Left lung (tissue), 10 donors: ENCODE measurements around the gene PDE10A. TPM values are rescaled to one million over a fixed set of nuclear protein-coding genes. Genes with fewer than 3 reads are reported as not detected.
A peak's percentile ranks its signal among the peaks of the same experiment; 100 is the strongest.

Experiments
- ATAC-seq: fragments of 200-7000 bp; cut with Tn5 transposase; one replicate; pipeline ENCODE4 v1.9.1; 2020; ENCODE audit warnings: moderate library complexity
- DNase-seq, 4 donors: peaks; one replicate each; pipeline ENCODE4 v3.0.0-alpha.2; 2013 to 2020
- H3K27ac ChIP-seq, 2 donors: fragments of 200-600 bp; sonication (generic) in 1 of 2; one replicate each; pipeline versions ENCODE4 v1.5.0 to v1.8.0; 2020 to 2021
- H3K27me3 ChIP-seq, 2 donors: fragments of 200-600 bp; sonication (generic) in 1 of 2; one replicate each; pipeline versions ENCODE4 v1.5.0 to v1.8.0; 2020 to 2021
- H3K36me3 ChIP-seq, 2 donors: fragments of 200-600 bp; sonication (generic) in 1 of 2; one replicate each; pipeline versions ENCODE4 v1.5.0 to v1.8.0; 2020 to 2021
- H3K4me1 ChIP-seq, 2 donors: fragments of 200-600 bp; one replicate each; pipeline ENCODE4 v1.8.0; 2021
- H3K4me3 ChIP-seq, 2 donors: fragments of 200-600 bp; sonication (generic) in 1 of 2; one replicate each; pipeline versions ENCODE4 v1.5.0 to v1.8.0; 2020 to 2021; ENCODE audit warnings: mild to moderate bottlenecking in 1 of 2
- H3K9me3 ChIP-seq, 2 donors: fragments of 200-600 bp; sonication (generic) in 1 of 2; one replicate each; pipeline versions ENCODE4 v1.5.0 to v1.8.0; 2020 to 2021
- intact Hi-C, 2 donors: fragments of 100-400 bp; cut with DNase I; formaldehyde crosslinking; loops; one replicate each; pipeline versions ENCODE4 v1.11.2 to v1.14.2; 2022
- polyA plus RNA-seq, 6 donors: library from polyadenylated mRNA; unstranded; fragments of 120-200 nt; gene quantifications; one replicate each; pipeline ENCODE4 v1.2.1, GENCODE V29; 2013; ENCODE audit not compliant: insufficient read length in 6 of 6
- total RNA-seq, 2 donors: library from RNA; stranded (reverse); fragmentation: NEBNext Ultra II Directional; extraction: Animal tissue kit (Norgen Biotek cat#: 25700); gene quantifications; one replicate each; pipeline ENCODE4 v1.2.1, GENCODE V29; 2021
- TF ChIP-seq, protein P1 (sequence below), 2 donors: fragments of 200-600 bp; sonication (generic) in 1 of 2; IDR thresholded peaks; one replicate each; pipeline versions ENCODE4 v1.5.0 to v1.8.0; 2021; ENCODE audit warnings: antibody characterized with exemption in 2 of 2
- donor health status: DM: no; HTN: yes; CAD: no.
- donor health status: DM: no; HTN: no; CAD: no.

The PDE10A gene
- total and polyA plus RNA-seq, 8 donors, result 1.3 to 10.0 (median 8.2) TPM

GRCh38 chr6:165443462-165443861 is 219.6 kb downstream of the PDE10A start:
- DNase-seq (no peak), ATAC-seq (no peak)
- no peak overlapping the region for H3K27ac ChIP-seq
- H3K4me3 ChIP-seq, result no peak overlapping the region
- no peaks in the 10 kb centered on the region for H3K9me3 ChIP-seq
- no peaks in the 10 kb centered on the region for H3K4me1 ChIP-seq
- H3K27me3 ChIP-seq, result no peaks in the 10 kb centered on the region
- intact Hi-C loops, result loop anchor here in 1 of 2 donors (10.0 kb wide), 1 partner anchor 401 kb away; no protein-coding TSS in a partner anchor
- H3K36me3 ChIP-seq, result no peaks in the 10 kb centered on the region
- TF ChIP-seq, protein P1, sequence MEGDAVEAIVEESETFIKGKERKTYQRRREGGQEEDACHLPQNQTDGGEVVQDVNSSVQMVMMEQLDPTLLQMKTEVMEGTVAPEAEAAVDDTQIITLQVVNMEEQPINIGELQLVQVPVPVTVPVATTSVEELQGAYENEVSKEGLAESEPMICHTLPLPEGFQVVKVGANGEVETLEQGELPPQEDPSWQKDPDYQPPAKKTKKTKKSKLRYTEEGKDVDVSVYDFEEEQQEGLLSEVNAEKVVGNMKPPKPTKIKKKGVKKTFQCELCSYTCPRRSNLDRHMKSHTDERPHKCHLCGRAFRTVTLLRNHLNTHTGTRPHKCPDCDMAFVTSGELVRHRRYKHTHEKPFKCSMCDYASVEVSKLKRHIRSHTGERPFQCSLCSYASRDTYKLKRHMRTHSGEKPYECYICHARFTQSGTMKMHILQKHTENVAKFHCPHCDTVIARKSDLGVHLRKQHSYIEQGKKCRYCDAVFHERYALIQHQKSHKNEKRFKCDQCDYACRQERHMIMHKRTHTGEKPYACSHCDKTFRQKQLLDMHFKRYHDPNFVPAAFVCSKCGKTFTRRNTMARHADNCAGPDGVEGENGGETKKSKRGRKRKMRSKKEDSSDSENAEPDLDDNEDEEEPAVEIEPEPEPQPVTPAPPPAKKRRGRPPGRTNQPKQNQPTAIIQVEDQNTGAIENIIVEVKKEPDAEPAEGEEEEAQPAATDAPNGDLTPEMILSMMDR (IDR thresholded peaks at IDR 0.05), result no peak

GRCh38 chr6:165441181-165441580 is 221.9 kb downstream of the PDE10A start:
- DNase-seq (no peak), ATAC-seq (no peak)
- H3K27ac ChIP-seq, result no peak overlapping the region
- no peaks in the 10 kb centered on the region for H3K4me1 ChIP-seq
- no peaks in the 10 kb centered on the region for H3K36me3 ChIP-seq
- H3K9me3 ChIP-seq, result no peaks in the 10 kb centered on the region
- intact Hi-C loops, result loop anchor here in 1 of 2 donors (10.0 kb wide), 1 partner anchor 404 kb away; no protein-coding TSS in a partner anchor
- no peak overlapping the region for H3K4me3 ChIP-seq
- H3K27me3 ChIP-seq, result no peaks in the 10 kb centered on the region
- TF ChIP-seq, protein P1 (IDR thresholded peaks at IDR 0.05), result no peak

GRCh38 chr6:165439928-165440554 is 223.0 kb downstream of the PDE10A start:
- peak; percentile 75 for ATAC-seq
- intact Hi-C loops, result loop anchor here in 1 of 2 donors (10.0 kb wide), 1 partner anchor 405 kb away; no protein-coding TSS in a partner anchor
- DNase-seq, result peak in 2 of 4 donors; percentile 38 to 61

GRCh38 chr6:165426892-165427291 is 236.1 kb downstream of the PDE10A start:
- H3K9me3 ChIP-seq, result peaks cover 0 to 6% of the 10 kb centered on the region in 2 donors
- intact Hi-C loops, result no loop called here
- no peak overlapping the region for H3K27ac ChIP-seq
- H3K4me1 ChIP-seq, result no peaks in the 10 kb centered on the region
- ATAC-seq (no peak), DNase-seq (no peak)
- TF ChIP-seq, protein P1 (IDR thresholded peaks at IDR 0.05), result no peak
- H3K27me3 ChIP-seq, result no peaks in the 10 kb centered on the region
- no peaks in the 10 kb centered on the region for H3K36me3 ChIP-seq
- H3K4me3 ChIP-seq, result no peak overlapping the region

More at GRCh38 chr6:165439928-165440554, 223.0 kb downstream of the PDE10A start:
- no peaks in the 10 kb centered on the region for H3K9me3 ChIP-seq
- H3K36me3 ChIP-seq, result no peaks in the 10 kb centered on the region
- H3K4me3 ChIP-seq, result no peak overlapping the region
- H3K27ac ChIP-seq, result no peak overlapping the region
- H3K27me3 ChIP-seq, result no peaks in the 10 kb centered on the region
- TF ChIP-seq, protein P1 (IDR thresholded peaks at IDR 0.05), result peak; percentile 18 to 36
- H3K4me1 ChIP-seq, result no peaks in the 10 kb centered on the region

- TF ChIP-seq, protein P1 (IDR thresholded peaks at IDR 0.05), result no peak
- intact Hi-C loops, result no loop called here
- no peak for ATAC-seq
- Histone ChIP-seq H3K4me1 (no peaks in the 10 kb centered on the region), H3K36me3 (no peaks in the 10 kb centered on the region), H3K9me3 (peaks cover 0 to 6% of the 10 kb centered on the region in 2 donors), H3K27me3 (no peaks in the 10 kb centered on the region), H3K4me3 (no peak overlapping the region), H3K27ac (no peak overlapping the region)
- DNase-seq, result no peak
Observed at GRCh38 chr6:165422192-165422591, 240.8 kb downstream of the PDE10A start.
